NB4 (cell line): Measurements from ENCODE around the gene SLC35C1.

ENCODE experiments used
- CTCF ChIP-seq: IDR thresholded peaks from one replicate; pipeline ENCODE4 v1.5.1; 2012; ENCODE audit warnings: low read depth, low read length
- POLR2A ChIP-seq: IDR thresholded peaks from 2 replicates; pipeline ENCODE4 v1.6.1; 2011; ENCODE audit warnings: mild to moderate bottlenecking; ENCODE audit not compliant: insufficient read length; ENCODE audit errors: extremely low read depth

GRCh38 chr11:45852712-45853101 is 47.8 kb downstream of the SLC35C1 start:
- TF ChIP-seq CTCF: no peak
- no peak for TF ChIP-seq POLR2A
